ENCODE data around the gene VWF.

Gene VWF

DNA sequence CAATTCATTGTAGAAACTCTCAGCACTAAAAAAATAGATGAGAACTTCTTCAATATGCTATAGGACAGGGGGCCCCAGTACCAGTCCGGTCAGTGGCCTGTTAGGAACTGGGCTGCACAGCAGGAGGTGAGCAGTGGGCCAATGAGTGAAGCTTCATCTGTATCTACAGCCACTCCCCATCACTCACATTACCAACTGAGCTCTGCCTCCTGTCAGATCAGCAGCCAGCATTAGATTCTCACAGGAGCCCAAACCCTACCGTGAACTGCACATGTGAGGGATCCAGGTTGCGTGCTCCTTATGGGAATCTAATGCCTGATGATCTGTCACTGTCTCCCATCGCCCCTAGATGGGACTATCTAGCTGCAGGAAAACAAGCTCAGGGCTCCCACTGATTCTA lies 163.7 kb downstream of the VWF start:
- no peak for DNase-seq

DNA sequence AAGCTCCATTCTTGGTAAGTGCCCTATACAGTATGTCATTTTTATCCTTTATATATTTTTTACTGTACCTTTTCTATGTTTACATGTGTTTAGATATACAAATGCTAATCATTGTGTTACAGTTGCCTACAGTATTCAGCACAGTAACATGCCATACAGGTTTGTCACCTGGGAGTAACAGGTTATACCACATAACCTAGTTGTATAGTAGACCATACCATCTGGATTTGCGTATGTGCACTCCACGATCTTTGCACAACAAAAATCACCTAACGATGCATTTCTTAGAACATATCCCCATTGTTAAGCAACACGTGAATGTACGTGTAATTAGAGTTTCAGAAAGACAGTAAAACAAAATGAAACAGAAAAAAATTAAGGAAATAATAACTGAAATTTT lies 167.5 kb downstream of the VWF start:
- DNase-seq = no peak

DNA sequence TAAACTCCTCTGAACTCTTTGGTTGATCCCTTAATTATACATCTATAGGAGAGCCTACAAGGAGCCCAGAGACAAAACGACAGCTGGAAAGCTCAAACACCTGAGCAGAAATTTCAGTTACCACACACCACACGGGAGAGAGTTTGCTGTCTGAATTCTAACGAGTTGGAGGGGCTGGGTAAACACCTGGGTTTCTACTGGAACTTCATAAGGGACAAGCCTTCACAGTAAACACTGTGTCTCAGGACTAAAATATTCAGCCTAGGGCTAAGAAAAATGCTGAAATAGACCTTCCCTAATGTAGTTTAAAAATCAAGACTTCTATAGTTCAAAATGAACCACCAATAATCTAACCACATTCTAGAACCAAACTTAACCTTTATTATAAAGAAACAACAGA lies 169.8 kb downstream of the VWF start:
- DNase-seq = no peak

- no peak for DNase-seq
Measured at GRCh38 chr12:5953835-5954586, 170.5 kb downstream of the VWF start.

GRCh38 chr12:5952031-5952430 lies 172.4 kb downstream of the VWF start:
- DNase-seq = no peak

DNA sequence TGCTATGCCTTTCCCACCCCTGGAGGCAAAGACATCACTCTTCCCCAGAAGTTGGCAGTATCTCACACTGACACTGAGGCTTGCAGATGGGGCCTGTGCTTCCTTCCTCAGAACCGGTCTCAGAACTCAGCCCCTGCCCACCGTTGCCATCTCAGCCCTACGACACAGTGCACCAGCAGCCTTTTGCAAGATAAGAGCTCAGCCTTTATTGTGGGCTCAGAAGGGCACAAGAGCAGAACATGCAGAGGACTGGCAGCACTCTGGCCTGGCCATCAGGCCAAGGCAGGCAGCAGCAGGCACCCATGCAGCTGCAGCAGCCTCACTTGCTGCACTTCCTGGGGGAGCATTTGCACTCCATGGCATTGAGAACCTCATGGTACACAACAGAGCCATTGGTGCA lies 175.8 kb downstream of the VWF start:
- no peak for DNase-seq

GRCh38 chr12:5947006-5947405 lies 177.5 kb downstream of the VWF start:
- DNase-seq = no peak

- no peak for DNase-seq
Measured at GRCh38 chr12:5946388-5946787, 178.1 kb downstream of the VWF start.

- peak in 1 of 56 donors; percentile 23 for DNase-seq
Measured at GRCh38 chr12:5945071-5946008, 179.1 kb downstream of the VWF start, which contains the start of gene ANO2. Gene ANO2 (minus strand): TSS chr12:5945259. CDS start chr12:5945217, 42 bp downstream.

DNA sequence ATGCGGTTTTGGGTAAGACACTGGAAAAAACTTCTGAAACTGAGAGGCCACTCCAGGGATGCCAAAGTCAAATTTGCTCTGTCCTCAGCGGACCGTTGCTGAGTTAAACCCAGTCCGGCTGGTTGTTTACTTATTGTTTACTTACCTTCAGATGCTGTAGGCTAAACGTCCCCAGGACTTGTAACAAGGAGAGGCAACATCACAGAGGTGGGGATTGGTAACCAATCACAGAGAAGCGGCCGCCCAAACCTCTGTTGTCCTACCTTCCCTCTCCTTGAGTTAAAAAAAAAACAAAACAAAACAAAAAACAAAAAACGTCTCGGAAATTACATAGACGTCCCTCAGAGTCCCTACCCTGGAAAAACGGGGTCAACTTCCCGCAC lies 179.8 kb downstream of the VWF start:
- no peak for DNase-seq

- no peak for DNase-seq
Measured at GRCh38 chr12:5944053-5944452, 180.4 kb downstream of the VWF start.

DNA sequence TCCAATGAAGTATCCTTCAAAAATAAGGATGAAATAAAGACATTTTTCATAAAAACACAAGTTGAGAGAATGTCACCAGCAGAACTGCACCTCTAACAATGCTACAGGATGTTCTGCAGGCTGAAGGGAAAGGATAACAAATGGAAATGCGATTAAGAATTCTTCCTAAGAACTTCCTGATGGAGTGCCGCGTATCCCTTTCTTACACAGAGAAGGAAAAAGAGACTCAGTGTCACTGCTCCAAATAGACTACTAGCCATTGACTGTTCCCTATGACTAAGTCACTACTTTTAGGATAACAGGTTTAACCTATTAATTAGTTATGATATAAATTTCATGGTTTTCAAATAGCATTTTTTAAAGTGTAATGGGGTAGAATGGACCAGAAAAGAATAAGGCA lies 182.6 kb downstream of the VWF start:
- DNase-seq = no peak

- DNase-seq = no peak
Measured at GRCh38 chr12:5927732-5928516, 196.5 kb downstream of the VWF start.

DNA sequence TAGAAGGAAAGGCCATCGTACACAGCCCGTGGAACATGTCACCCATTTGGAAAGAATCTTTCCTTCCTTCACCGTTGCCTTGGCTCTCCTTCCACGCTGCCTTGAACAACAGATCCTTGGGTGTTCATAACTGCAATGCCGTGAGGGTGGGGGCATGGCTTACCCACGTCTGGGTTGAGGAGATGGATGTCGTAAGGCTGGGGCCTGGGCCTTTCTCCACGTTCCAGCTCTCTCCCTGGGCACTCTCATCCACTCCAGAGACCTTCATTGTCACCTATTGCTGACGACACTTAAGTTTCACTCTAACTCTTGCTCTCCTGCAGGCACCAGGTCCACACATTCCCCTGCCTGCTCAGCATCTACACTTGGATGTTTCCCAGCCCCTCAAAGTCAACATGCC lies 198.8 kb downstream of the VWF start:
- no peak for DNase-seq

DNA sequence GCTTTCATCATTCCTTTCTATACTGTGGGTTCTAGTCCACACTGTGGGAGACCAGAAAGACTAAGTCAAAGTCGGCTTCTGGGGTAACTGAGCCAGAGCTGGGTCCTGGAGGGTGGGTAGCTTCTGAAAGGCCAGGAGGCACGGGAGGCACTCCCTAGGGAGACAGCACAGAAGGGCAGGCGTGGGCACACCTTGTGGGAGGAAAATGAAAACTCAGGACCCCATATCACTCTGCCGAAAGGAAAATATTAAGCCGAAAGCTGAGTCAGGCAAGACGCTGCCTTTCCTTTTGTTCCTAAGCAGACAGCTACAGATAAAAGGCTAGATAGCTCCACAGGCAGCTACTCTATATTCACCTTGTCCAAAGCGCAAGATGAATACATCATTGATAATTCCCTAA lies 200.1 kb downstream of the VWF start:
- no peak for DNase-seq

- peak in 2 of 56 donors; percentile 5 to 15 for DNase-seq
Measured at GRCh38 chr12:5923751-5924150, 200.7 kb downstream of the VWF start.

DNA sequence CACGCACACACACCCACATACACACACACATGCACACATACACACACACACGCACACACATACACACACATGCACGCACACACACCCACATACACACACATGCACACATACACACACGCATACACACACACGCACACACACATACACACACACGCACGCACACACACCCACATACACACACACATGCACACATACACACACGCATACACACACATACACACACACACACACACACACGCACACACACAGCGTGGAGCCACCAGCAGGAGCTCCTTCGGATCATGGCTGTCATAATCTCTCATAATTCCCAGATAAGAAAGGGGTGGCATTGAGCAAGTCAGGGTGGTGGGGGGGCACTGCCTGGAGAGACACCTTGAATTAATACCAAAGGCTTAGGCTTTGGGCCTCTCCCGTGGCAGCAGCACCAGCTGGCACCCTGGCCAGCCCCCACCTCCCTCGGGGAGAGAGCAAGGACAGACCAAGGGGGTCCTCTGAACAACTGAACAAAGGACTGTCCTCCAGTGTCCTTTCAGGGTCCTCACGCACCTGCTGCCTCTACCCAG lies 201.3 kb downstream of the VWF start:
- no peak for DNase-seq

- DNase-seq = peak in 3 of 56 donors; percentile 4 to 19 (median 15)
Measured at GRCh38 chr12:5921966-5922899, 202.2 kb downstream of the VWF start.

- peak in 12 of 56 donors; percentile 3 to 49 (median 21) for DNase-seq
Measured at GRCh38 chr12:5921027-5921909, 203.2 kb downstream of the VWF start.
